ENCODE results near the gene ARMH4.
A peak's percentile ranks its signal among the peaks of the same experiment; 100 is the strongest.

The ARMH4 gene

GRCh38 chr14:58119381-58119780 lies 32.6 kb downstream of the ARMH4 start:
- in situ Hi-C loops (cut with HindIII; ENCODE audit: low sequenced_read_pairs) = no loop called here
- no peak for DNase-seq (ENCODE audit: low read depth)
- no peak overlapping the region for H3K4me3 ChIP-seq (ENCODE audit: low read depth, low read length)
- no peak for TF ChIP-seq CTCF (IDR thresholded peaks at IDR 0.05; ENCODE audit: low read depth, low read length, missing control alignments)

- DNase-seq (ENCODE audit: low read depth) = no peak
- TF ChIP-seq CTCF (IDR thresholded peaks at IDR 0.05; ENCODE audit: low read depth, low read length, missing control alignments) = no peak
- in situ Hi-C loops (cut with HindIII; ENCODE audit: low sequenced_read_pairs) = no loop called here
- H3K4me3 ChIP-seq (ENCODE audit: low read depth, low read length) = no peak overlapping the region
Observed at GRCh38 chr14:58118097-58118815, 33.8 kb downstream of the ARMH4 start.

- H3K4me3 ChIP-seq (ENCODE audit: low read depth, low read length) = no peak overlapping the region
- in situ Hi-C loops (cut with HindIII; ENCODE audit: low sequenced_read_pairs) = loop anchor here (5.0 kb wide), 1 partner anchor 93 kb away; the partner anchor contains the start of gene ACTR10
- DNase-seq (ENCODE audit: low read depth) = no peak
- no peak for TF ChIP-seq CTCF (IDR thresholded peaks at IDR 0.05; ENCODE audit: low read depth, low read length, missing control alignments)
Observed at GRCh38 chr14:58109744-58110143, 42.3 kb downstream of the ARMH4 start.

GRCh38 chr14:58108717-58109116 lies 43.3 kb downstream of the ARMH4 start:
- TF ChIP-seq CTCF (IDR thresholded peaks at IDR 0.05; ENCODE audit: low read depth, low read length, missing control alignments) = no peak
- DNase-seq (ENCODE audit: low read depth) = no peak
- H3K4me3 ChIP-seq (ENCODE audit: low read depth, low read length) = no peak overlapping the region
- in situ Hi-C loops (cut with HindIII; ENCODE audit: low sequenced_read_pairs) = no loop called here

- DNase-seq (ENCODE audit: low read depth) = peak; percentile 76
- TF ChIP-seq CTCF (IDR thresholded peaks at IDR 0.05; ENCODE audit: low read depth, low read length, missing control alignments) = peak; percentile 73
- H3K4me3 ChIP-seq (ENCODE audit: low read depth, low read length) = no peak overlapping the region
- in situ Hi-C loops (cut with HindIII; ENCODE audit: low sequenced_read_pairs) = no loop called here
Observed at GRCh38 chr14:58107947-58108552, 44.0 kb downstream of the ARMH4 start.

- no peak overlapping the region for H3K4me3 ChIP-seq (ENCODE audit: low read depth, low read length)
- DNase-seq (ENCODE audit: low read depth) = no peak
- no peak for TF ChIP-seq CTCF (IDR thresholded peaks at IDR 0.05; ENCODE audit: low read depth, low read length, missing control alignments)
- in situ Hi-C loops (cut with HindIII; ENCODE audit: low sequenced_read_pairs) = no loop called here
Observed at GRCh38 chr14:58107041-58107440, 45.0 kb downstream of the ARMH4 start.

Data from astrocyte of the cerebellum (primary cell).